Loucy (cell line): Measurements from ENCODE around the gene RAB30.

Experiments used
- CTCF ChIP-seq: fragments of 200-600 bp; sonication (generic); conservative IDR thresholded peaks from 2 replicates; pipeline ENCODE4 v1.5.1; 2014; ENCODE audit warnings: mild to moderate bottlenecking, antibody characterized with exemption, low read length
- EZH2phosphoT487 ChIP-seq: fragments of 200-600 bp; IDR thresholded peaks from 2 replicates; pipeline ENCODE4 v1.6.1; 2018; ENCODE audit warnings: antibody characterized with exemption, mild to moderate bottlenecking, moderate library complexity, borderline replicate concordance

GRCh38 chr11:83020942-83021779 is 50.5 kb downstream of the RAB30 start:
- TF ChIP-seq CTCF, result no peak
- TF ChIP-seq EZH2phosphoT487, result no peak
